Peyer's patch (tissue), 4 donors: ENCODE results near the gene ALG1.

Experiments used
- POLR2A ChIP-seq, 2 donors: fragments of 450-650 bp; IDR thresholded peaks; one replicate each; pipeline ENCODE4 v1.5.1; 2017; ENCODE audit warnings: antibody characterized with exemption in 2 of 2, mild to moderate bottlenecking in 2 of 2, moderate library complexity in 2 of 2
- TF ChIP-seq, protein P1 (sequence below), 6 experiments: fragments of 450-650 bp in 4 of 6; fragments of 200-600 bp in 2 of 6; sonication (generic) in 1 of 6; IDR thresholded peaks; one replicate each; pipeline ENCODE4 v1.5.1; 2017 to 2019; ENCODE audit warnings: antibody characterized with exemption in 6 of 6, mild to moderate bottlenecking in 3 of 6, moderate library complexity in 1 of 6

DNA sequence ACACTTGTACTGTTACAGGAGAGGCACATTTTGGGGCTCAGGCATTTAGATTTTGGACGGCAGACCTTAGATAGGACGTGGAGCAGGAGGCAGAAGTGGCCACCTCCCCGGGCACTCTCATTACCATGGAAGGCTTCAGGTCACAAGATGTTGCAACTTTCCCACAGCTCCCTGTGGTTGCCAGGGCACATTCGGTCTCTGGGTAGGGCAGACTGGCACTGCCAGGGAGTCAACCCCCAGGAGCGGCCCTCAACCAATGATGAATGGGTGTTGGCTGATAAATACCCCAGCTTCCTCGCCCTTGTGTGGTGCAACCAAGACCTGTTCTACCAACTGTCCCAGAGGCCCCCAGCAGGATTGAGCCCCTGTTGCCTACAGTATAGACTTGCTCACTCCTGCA lies 49.1 kb upstream of the ALG1 start:
- TF ChIP-seq, protein P1, sequence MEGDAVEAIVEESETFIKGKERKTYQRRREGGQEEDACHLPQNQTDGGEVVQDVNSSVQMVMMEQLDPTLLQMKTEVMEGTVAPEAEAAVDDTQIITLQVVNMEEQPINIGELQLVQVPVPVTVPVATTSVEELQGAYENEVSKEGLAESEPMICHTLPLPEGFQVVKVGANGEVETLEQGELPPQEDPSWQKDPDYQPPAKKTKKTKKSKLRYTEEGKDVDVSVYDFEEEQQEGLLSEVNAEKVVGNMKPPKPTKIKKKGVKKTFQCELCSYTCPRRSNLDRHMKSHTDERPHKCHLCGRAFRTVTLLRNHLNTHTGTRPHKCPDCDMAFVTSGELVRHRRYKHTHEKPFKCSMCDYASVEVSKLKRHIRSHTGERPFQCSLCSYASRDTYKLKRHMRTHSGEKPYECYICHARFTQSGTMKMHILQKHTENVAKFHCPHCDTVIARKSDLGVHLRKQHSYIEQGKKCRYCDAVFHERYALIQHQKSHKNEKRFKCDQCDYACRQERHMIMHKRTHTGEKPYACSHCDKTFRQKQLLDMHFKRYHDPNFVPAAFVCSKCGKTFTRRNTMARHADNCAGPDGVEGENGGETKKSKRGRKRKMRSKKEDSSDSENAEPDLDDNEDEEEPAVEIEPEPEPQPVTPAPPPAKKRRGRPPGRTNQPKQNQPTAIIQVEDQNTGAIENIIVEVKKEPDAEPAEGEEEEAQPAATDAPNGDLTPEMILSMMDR (IDR thresholded peaks at IDR 0.05) = no peak
- TF ChIP-seq POLR2A (IDR thresholded peaks at IDR 0.05) = no peak
